Panc1 (cell line): ENCODE measurements around the gene FAM167B. TPM values are rescaled to one million over a fixed set of nuclear protein-coding genes. Genes with fewer than 3 reads are reported as not detected.
A peak's percentile ranks its signal among the peaks of the same experiment; 100 is the strongest.

Experiments
- ATAC-seq: fragments of 200-7000 bp; cut with Tn5 transposase; 2 replicates; pipeline ENCODE4 v1.9.1; 2020; ENCODE audit warnings: mild to moderate bottlenecking, moderate library complexity
- BruUV-seq: library from RNA; stranded (reverse); fragments of 400-500 nt; replicated peaks from 2 replicates; lab custom pipeline; 2021; lab: Mats Ljungman, UMichigan
- CTCF ChIA-PET: fragments of 300-600 bp; sonication (Branson Sonifier 250); formaldehyde crosslinking; loops from one replicate; lab custom pipeline; 2022; ENCODE audit warnings: antibody characterized with exemption; lab: Charles Lee
- POLR2A ChIA-PET: fragments of 300-600 bp; sonication (Branson Sonifier 250); formaldehyde crosslinking; loops from one replicate; lab custom pipeline; 2022; ENCODE audit warnings: antibody characterized with exemption; lab: Charles Lee
- DNase-seq: peaks from one replicate; pipeline ENCODE4 v3.0.0-alpha.2; 2010; ENCODE audit warnings: low read depth, low spot score
- H3K27ac ChIP-seq: 2 replicates; pipeline ENCODE4 v1.5.1; 2011; ENCODE audit warnings: mild to moderate bottlenecking, low read length, inconsistent platforms
- H3K27me3 ChIP-seq: fragments of 200-500 bp; sonication (Bioruptor generic); 2 replicates; pipeline ENCODE4 v1.6.0; 2014; ENCODE audit warnings: low read length, inconsistent platforms; ENCODE audit not compliant: control insufficient read depth, insufficient read depth
- H3K36me3 ChIP-seq: fragments of 200-500 bp; sonication (Bioruptor generic); 2 replicates; pipeline ENCODE4 v1.5.1; 2014; ENCODE audit warnings: inconsistent platforms, mild to moderate bottlenecking, low read length, moderate library complexity; ENCODE audit not compliant: control insufficient read depth, insufficient read depth
- H3K4me1 ChIP-seq: 2 replicates; pipeline ENCODE4 v1.5.1; 2011; ENCODE audit warnings: inconsistent platforms, mild to moderate bottlenecking, low read length, moderate library complexity; ENCODE audit not compliant: control insufficient read depth, insufficient read depth
- H3K4me3 ChIP-seq, 2 experiments: 2 replicates each; pipeline ENCODE4 v1.5.1; 2011 to 2012; ENCODE audit warnings: low read depth in 2 of 2, low read length in 2 of 2, mild to moderate bottlenecking in 2 of 2, inconsistent platforms in 1 of 2, moderate library complexity in 1 of 2
- H3K9me3 ChIP-seq: fragments of 200-500 bp; sonication (Bioruptor generic); 2 replicates; pipeline ENCODE4 v1.5.1; 2014; ENCODE audit warnings: low read depth, mild to moderate bottlenecking, inconsistent platforms, low read length, moderate library complexity; ENCODE audit not compliant: control insufficient read depth, insufficient read depth
- POLR2AphosphoS5 ChIP-seq: IDR thresholded peaks from 2 replicates; pipeline ENCODE4 v1.6.1; 2012; ENCODE audit warnings: mild to moderate bottlenecking, low read depth, low read length, moderate library complexity
- SIN3A ChIP-seq: IDR thresholded peaks from 2 replicates; pipeline ENCODE4 v1.6.1; 2012; ENCODE audit warnings: low read depth, mild to moderate bottlenecking, low read length, moderate library complexity, borderline replicate concordance; ENCODE audit not compliant: insufficient read depth
- TCF7L2 ChIP-seq: IDR thresholded peaks from 2 replicates; pipeline ENCODE4 v1.6.1; 2011; ENCODE audit warnings: mild to moderate bottlenecking, low read depth, low read length, inconsistent platforms
- in situ Hi-C: cut with HindIII; loops from 2 replicates; pipeline ENCODE4 v1.10.0; 2016; ENCODE audit warnings: low sequenced_read_pairs, low pct_unique_long_range_greater_than_20kb
- intact Hi-C: fragments of 100-400 bp; cut with micrococcal nuclease; formaldehyde crosslinking; loops from one replicate; pipeline ENCODE4 v1.10.0; 2022; ENCODE audit not compliant: unreplicated experiment
- total RNA-seq: library from RNA; stranded (reverse); gene quantifications from one replicate; pipeline ENCODE4 v1.2.1, GENCODE V29; 2021; ENCODE audit not compliant: unreplicated experiment
- TF ChIP-seq, protein P1 (sequence below), 2 experiments: IDR thresholded peaks; 2 replicates each; pipeline ENCODE4 v1.6.1; 2011 to 2012; ENCODE audit warnings: low read depth in 2 of 2, control low read depth in 1 of 2, low read length in 1 of 2, mild to moderate bottlenecking in 1 of 2, moderate library complexity in 1 of 2; ENCODE audit not compliant: insufficient read depth in 1 of 2
- TF ChIP-seq, protein P2 (sequence below): fragments of 450-650 bp; IDR thresholded peaks from 2 replicates; pipeline ENCODE4 v1.5.1; 2017; ENCODE audit warnings: mild to moderate bottlenecking

Gene FAM167B
- total RNA-seq, 1 experiment from 2014 or later, result 1.9 TPM

DNA sequence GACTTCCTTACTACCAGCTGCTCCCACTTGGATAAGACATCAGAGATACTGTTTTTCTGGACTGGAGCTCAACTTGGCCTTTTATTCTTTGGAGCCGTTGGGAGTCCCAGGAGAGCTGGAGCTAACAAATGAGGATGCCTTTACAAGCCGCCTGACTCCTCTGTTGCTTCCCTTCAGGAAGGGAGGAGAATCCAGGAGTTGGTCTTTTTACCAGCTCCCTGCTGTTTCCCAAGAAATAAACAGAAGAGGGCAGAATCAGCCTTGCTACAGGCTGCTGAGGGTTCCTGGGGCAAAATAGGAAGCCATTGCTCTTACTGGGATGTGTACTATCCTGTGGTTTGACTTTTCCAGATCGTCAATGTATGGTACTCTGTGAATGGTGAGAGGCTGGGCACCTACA lies 23.3 kb upstream of the FAM167B start:
- ChIA-PET POLR2A (no interaction called here), CTCF (interaction anchor here (0.6 kb wide), 1 partner anchor 8 kb away, joined by 3 read pairs; no protein-coding TSS in a partner anchor)
- TF ChIP-seq, protein P1, sequence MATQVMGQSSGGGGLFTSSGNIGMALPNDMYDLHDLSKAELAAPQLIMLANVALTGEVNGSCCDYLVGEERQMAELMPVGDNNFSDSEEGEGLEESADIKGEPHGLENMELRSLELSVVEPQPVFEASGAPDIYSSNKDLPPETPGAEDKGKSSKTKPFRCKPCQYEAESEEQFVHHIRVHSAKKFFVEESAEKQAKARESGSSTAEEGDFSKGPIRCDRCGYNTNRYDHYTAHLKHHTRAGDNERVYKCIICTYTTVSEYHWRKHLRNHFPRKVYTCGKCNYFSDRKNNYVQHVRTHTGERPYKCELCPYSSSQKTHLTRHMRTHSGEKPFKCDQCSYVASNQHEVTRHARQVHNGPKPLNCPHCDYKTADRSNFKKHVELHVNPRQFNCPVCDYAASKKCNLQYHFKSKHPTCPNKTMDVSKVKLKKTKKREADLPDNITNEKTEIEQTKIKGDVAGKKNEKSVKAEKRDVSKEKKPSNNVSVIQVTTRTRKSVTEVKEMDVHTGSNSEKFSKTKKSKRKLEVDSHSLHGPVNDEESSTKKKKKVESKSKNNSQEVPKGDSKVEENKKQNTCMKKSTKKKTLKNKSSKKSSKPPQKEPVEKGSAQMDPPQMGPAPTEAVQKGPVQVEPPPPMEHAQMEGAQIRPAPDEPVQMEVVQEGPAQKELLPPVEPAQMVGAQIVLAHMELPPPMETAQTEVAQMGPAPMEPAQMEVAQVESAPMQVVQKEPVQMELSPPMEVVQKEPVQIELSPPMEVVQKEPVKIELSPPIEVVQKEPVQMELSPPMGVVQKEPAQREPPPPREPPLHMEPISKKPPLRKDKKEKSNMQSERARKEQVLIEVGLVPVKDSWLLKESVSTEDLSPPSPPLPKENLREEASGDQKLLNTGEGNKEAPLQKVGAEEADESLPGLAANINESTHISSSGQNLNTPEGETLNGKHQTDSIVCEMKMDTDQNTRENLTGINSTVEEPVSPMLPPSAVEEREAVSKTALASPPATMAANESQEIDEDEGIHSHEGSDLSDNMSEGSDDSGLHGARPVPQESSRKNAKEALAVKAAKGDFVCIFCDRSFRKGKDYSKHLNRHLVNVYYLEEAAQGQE (IDR thresholded peaks at IDR 0.05; ENCODE audit: insufficient read depth in 1 of 2, low read depth in 2 of 2, low read length in 1 of 2), result no peak
- TF ChIP-seq POLR2AphosphoS5 (no peak), TCF7L2 (no peak), SIN3A (no peak)
- TF ChIP-seq, protein P2, sequence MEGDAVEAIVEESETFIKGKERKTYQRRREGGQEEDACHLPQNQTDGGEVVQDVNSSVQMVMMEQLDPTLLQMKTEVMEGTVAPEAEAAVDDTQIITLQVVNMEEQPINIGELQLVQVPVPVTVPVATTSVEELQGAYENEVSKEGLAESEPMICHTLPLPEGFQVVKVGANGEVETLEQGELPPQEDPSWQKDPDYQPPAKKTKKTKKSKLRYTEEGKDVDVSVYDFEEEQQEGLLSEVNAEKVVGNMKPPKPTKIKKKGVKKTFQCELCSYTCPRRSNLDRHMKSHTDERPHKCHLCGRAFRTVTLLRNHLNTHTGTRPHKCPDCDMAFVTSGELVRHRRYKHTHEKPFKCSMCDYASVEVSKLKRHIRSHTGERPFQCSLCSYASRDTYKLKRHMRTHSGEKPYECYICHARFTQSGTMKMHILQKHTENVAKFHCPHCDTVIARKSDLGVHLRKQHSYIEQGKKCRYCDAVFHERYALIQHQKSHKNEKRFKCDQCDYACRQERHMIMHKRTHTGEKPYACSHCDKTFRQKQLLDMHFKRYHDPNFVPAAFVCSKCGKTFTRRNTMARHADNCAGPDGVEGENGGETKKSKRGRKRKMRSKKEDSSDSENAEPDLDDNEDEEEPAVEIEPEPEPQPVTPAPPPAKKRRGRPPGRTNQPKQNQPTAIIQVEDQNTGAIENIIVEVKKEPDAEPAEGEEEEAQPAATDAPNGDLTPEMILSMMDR, result no peak
- Histone ChIP-seq H3K9me3 (no peaks in the 10 kb centered on the region), H3K27me3 (no peaks in the 10 kb centered on the region), H3K4me3 (peak overlapping the region; percentile 95 to 99; a peak in 3 of 4 replicates), H3K4me1 (peaks cover 19% of the 10 kb centered on the region), H3K27ac (peak overlapping the region; percentile 14; the same call in 1 of the 2 replicates), H3K36me3 (peaks cover 23% of the 10 kb centered on the region)
- no TSS peak for BruUV-seq
- intact Hi-C loops (no loop called here), in situ Hi-C loops (no loop called here)
- no peak for DNase-seq
- ATAC-seq, result no peak

DNA sequence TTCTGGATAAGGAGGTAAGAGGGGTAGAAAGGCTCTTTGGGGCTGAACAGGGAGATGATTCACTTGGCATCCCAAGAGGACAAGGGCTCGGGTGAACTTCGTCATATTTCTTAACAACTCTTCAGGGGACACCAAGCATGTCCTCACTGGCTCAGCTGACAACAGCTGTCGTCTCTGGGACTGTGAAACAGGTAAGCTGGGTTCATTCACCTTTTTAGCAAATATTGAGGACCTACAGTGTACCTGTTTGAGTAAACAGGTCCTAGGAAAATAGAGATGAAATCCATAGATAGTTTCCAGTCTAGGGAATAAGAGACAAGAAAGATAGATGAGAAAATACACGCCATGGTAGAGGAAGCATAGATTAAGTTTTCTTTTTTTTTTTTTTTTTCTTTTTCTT lies 22.7 kb upstream of the FAM167B start:
- ChIA-PET POLR2A (interaction anchor here (0.6 to 1.0 kb wide), 2 partner anchors 16 to 24 kb away, joined by 4 to 5 read pairs; no protein-coding TSS in a partner anchor), CTCF (no interaction called here)
- Histone ChIP-seq H3K9me3 (no peaks in the 10 kb centered on the region), H3K4me3 (no peak overlapping the region), H3K27ac (peak overlapping the region; percentile 14; the same call in 1 of the 2 replicates), H3K4me1 (peaks cover 19% of the 10 kb centered on the region), H3K36me3 (peaks cover 24% of the 10 kb centered on the region), H3K27me3 (no peaks in the 10 kb centered on the region)
- in situ Hi-C loops (no loop called here), intact Hi-C loops (no loop called here)
- ATAC-seq, result no peak
- no peak for DNase-seq
- no TSS peak for BruUV-seq
- TF ChIP-seq, protein P2, result no peak
- TF ChIP-seq, protein P1 (IDR thresholded peaks at IDR 0.05; ENCODE audit: insufficient read depth in 1 of 2, low read depth in 2 of 2, low read length in 1 of 2), result no peak
- TF ChIP-seq TCF7L2 (no peak), SIN3A (no peak), POLR2AphosphoS5 (no peak)
